ENCODE data around the gene SRD5A2.

SRD5A2 gene

DNA sequence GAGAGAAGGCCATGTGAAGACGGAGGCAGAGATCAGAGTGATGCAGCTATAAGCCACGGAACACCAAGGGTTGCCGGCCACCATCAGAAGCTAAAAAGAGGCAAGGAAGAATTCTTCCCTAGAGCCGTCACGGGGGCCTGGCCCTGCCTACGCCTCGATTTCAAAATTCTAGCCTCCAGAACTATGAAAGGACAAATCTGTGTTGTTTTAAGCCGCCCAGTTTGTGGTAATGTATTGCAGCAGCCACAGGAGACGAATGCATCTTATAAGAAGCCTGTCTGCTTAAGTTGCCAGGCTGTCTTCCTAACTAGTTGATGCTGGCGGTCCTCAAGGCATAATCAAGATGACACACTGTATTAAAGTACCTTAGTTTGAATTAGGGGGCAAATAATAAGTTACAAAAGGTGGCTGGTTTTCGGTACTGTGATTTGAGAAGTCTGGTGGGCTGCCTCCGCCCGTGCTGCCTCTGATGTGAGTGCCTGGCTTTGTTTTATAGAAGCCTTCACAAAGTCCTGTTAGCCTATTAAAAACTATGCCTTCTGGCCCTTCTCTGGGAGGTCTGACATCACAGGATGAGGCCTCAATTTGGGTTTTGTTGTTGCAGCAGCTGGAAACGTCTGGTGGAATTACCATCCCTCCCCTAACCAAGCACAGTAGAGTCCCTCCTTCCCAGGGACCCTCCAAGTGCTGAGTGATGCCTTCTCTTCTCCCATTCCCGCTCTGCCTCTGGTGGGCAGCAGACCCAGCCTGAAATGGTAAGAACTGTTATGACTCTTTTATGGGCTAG, 53.6 kb downstream of the SRD5A2 start:
- no peak for DNase-seq (ENCODE audit: low read depth)
- H3K4me3 ChIP-seq (ENCODE audit: low read length), result no peak overlapping the region
- TF ChIP-seq, protein P1, sequence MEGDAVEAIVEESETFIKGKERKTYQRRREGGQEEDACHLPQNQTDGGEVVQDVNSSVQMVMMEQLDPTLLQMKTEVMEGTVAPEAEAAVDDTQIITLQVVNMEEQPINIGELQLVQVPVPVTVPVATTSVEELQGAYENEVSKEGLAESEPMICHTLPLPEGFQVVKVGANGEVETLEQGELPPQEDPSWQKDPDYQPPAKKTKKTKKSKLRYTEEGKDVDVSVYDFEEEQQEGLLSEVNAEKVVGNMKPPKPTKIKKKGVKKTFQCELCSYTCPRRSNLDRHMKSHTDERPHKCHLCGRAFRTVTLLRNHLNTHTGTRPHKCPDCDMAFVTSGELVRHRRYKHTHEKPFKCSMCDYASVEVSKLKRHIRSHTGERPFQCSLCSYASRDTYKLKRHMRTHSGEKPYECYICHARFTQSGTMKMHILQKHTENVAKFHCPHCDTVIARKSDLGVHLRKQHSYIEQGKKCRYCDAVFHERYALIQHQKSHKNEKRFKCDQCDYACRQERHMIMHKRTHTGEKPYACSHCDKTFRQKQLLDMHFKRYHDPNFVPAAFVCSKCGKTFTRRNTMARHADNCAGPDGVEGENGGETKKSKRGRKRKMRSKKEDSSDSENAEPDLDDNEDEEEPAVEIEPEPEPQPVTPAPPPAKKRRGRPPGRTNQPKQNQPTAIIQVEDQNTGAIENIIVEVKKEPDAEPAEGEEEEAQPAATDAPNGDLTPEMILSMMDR (IDR thresholded peaks at IDR 0.05; ENCODE audit: insufficient read depth, low read depth, low read length, missing control alignments), result no peak

DNA sequence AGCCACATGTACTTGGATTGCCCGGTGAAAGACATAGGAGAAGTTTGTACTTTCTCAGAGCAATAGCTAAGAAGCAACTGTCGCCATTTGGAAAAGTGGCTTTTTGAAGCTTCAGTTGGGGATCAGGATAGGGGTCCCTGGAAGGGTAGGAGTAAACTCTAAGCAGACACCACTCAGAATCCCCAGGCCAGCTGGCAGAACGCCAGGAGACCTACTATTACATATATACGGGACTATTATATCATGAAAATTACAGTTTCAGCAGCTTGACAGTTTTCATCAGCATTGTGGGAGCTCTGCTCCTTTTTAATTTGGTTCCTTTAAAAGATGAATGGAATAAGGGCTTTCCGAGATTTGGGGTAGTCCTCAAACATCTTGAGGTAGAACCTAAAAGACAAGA, 54.9 kb downstream of the SRD5A2 start:
- TF ChIP-seq, protein P1 (IDR thresholded peaks at IDR 0.05; ENCODE audit: insufficient read depth, low read depth, low read length, missing control alignments), result no peak
- DNase-seq (ENCODE audit: low read depth), result no peak
- no peak overlapping the region for H3K4me3 ChIP-seq (ENCODE audit: low read length)

DNA sequence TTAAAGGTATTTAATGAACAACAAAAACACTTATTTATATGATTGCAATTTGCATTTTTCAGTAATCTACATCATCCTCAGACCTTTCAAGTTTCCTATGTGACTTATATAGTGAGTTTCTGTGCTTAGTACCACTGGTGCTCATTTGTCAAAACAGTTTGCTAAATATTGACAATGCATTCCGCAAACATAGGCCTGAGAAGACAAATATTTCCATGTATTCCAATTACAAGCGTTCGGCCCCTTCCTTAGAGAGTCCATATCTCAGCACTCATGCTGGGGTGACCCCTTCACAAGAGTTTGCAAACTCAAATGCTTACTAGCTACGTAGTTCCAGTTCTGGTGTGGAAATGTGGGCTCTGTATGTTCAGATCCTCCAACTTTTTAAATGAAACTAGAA, 56.1 kb downstream of the SRD5A2 start:
- DNase-seq (ENCODE audit: low read depth), result no peak
- no peak overlapping the region for H3K4me3 ChIP-seq (ENCODE audit: low read length)
- TF ChIP-seq, protein P1 (IDR thresholded peaks at IDR 0.05; ENCODE audit: insufficient read depth, low read depth, low read length, missing control alignments), result no peak

DNA sequence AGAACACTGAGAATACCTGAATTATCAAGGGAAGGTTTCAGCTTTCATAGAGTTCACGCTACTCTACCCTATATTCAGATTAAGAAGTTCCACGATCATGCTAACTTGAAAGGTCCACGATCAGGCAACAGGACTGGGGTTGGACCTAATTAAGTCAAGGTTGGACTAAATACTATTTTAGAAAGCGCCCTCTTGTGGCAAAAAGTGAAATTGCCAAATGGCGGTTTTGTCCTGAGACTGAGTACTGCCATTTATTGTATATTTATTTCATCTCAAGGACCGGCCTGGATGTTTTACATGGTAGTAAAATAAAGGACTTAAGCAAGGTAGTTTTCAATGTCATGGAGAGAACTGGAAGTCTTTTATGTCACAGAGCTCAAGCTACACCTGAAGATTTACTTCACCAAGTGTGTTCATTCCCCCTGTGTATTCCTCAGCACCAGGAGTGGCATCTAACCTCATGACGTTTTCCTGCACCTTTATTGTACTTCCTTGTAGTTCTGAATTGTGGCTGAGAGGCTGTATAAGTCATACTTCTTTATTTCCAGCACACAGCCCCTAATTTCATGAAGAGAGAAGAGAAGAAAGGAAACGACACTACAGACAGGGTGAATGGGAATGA, 56.8 kb downstream of the SRD5A2 start:
- no peak overlapping the region for H3K4me3 ChIP-seq (ENCODE audit: low read length)
- DNase-seq (ENCODE audit: low read depth), result peak; percentile 61
- TF ChIP-seq, protein P1 (IDR thresholded peaks at IDR 0.05; ENCODE audit: insufficient read depth, low read depth, low read length, missing control alignments), result peak; percentile 79

DNA sequence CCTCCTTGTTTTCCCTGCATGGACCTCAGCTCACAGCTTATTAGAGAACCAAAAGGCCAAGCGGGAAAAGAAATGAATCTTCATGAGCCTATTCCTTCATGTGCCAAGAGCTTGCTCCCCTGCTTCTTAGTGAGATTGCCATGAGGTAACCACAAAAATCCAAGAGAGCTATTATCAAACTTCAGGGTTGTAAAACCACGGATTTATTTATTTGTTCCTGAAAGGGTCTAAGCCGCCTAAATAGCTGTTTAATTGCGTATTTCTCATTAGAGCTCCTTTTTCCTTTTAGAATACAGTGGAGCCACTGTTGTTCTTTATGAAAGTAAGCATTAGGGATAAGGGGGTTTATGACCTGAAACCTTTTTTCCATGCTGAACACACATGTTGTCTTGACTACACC, 58.0 kb downstream of the SRD5A2 start:
- H3K4me3 ChIP-seq (ENCODE audit: low read length), result no peak overlapping the region

DNA sequence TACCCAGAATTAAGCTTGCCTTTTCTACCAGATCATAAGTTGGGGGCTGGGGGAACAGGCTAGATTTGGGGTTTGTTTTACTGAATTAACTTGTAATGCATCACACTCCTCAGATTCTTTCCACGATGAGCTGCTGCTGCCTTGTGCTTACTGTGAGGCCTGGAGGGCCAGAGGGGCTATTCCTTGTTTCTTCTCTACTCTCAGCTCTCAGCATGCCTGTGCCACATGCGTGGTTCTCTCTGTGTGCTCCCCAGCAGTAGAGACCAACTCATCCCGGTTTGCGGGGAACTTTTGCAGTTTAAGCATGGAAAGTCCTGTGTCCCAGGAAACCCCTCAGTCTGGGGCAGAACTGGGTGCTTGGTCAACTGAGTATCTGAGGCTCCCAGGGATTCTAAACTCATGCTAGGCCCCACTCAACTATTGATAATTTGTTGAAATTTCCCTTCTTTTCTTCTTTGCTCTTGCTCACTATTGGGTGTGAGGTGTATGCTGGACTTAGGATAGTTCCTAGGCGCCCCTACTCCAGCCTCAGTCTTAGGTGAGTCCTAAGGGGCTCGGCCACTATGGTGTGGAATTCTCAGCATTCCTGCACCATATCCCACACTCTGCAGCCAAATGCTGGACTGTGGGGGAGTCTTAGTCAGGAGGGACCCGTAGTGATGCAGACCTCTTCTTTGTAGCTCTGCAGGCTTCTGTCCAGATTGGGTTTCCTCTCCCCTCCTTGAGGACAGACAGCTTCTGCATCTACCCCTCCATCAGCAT, 63.1 kb downstream of the SRD5A2 start:
- DNase-seq (ENCODE audit: low read depth), result no peak
- TF ChIP-seq, protein P1 (IDR thresholded peaks at IDR 0.05; ENCODE audit: insufficient read depth, low read depth, low read length, missing control alignments), result no peak
- no peak overlapping the region for H3K4me3 ChIP-seq (ENCODE audit: low read length)

More for the DNA sequence above, 58.0 kb downstream of the SRD5A2 start:
- TF ChIP-seq, protein P1 (IDR thresholded peaks at IDR 0.05; ENCODE audit: insufficient read depth, low read depth, low read length, missing control alignments), result no peak
- DNase-seq (ENCODE audit: low read depth), result no peak
